SK-N-SH treated with all-trans-retinoic acid at 6 μM for 48 hours (cell line): ENCODE data around the gene NHP2.

Experiments used
- ATAC-seq: fragments of 200-7000 bp; cut with Tn5 transposase; 3 replicates; pipeline ENCODE4 v1.9.1; 2020; ENCODE audit warnings: mild to moderate bottlenecking, moderate library complexity
- ARNTL ChIP-seq: fragments of 450-650 bp; formaldehyde crosslinking; IDR thresholded peaks from 2 replicates; pipeline ENCODE4 v1.5.0; 2020; ENCODE audit warnings: low read depth, mild to moderate bottlenecking, moderate library complexity, borderline replicate concordance
- BACH2 ChIP-seq: fragments of 250-450 bp; sonication (Bioruptor Pico); IDR thresholded peaks from 2 replicates; pipeline ENCODE4 v1.9.0; 2021; ENCODE audit warnings: mild to moderate bottlenecking, borderline replicate concordance
- CREB5 ChIP-seq: fragments of 250-450 bp; sonication (Bioruptor Pico); IDR thresholded peaks from 2 replicates; pipeline ENCODE4 v1.5.1; 2020; ENCODE audit warnings: low read depth, mild to moderate bottlenecking, moderate library complexity
- CSDC2 ChIP-seq: fragments of 250-450 bp; sonication (Bioruptor Pico); IDR thresholded peaks from 2 replicates; pipeline ENCODE4 v1.5.0; 2020; ENCODE audit warnings: mild to moderate bottlenecking, moderate library complexity
- CSRNP3 ChIP-seq: fragments of 250-450 bp; sonication (Bioruptor Pico); IDR thresholded peaks from 2 replicates; pipeline ENCODE4 v1.5.1; 2021; ENCODE audit warnings: mild to moderate bottlenecking, moderate library complexity
- ESRRG ChIP-seq: fragments of 250-450 bp; sonication (Bioruptor Pico); IDR thresholded peaks from 2 replicates; pipeline ENCODE4 v1.6.1; 2021; ENCODE audit warnings: mild to moderate bottlenecking
- GLIS3 ChIP-seq: fragments of 250-450 bp; sonication (Bioruptor Pico); IDR thresholded peaks from 2 replicates; pipeline ENCODE4 v1.5.0; 2020; ENCODE audit warnings: mild to moderate bottlenecking, moderate library complexity
- ISL1 ChIP-seq: fragments of 250-450 bp; sonication (Bioruptor Pico); IDR thresholded peaks from 2 replicates; pipeline ENCODE4 v2.1.2; 2022; ENCODE audit warnings: mild to moderate bottlenecking, moderate library complexity
- OSR1 ChIP-seq: fragments of 250-450 bp; sonication (Bioruptor Pico); IDR thresholded peaks from 2 replicates; pipeline ENCODE4 v1.8.0; 2022; ENCODE audit warnings: moderate library complexity, mild to moderate bottlenecking, inconsistent platforms
- PATZ1 ChIP-seq: fragments of 250-450 bp; sonication (Bioruptor Pico); IDR thresholded peaks from 2 replicates; pipeline ENCODE4 v1.8.0; 2020; ENCODE audit warnings: mild to moderate bottlenecking, moderate library complexity, borderline replicate concordance
- POU6F1 ChIP-seq: fragments of 250-450 bp; sonication (Bioruptor Pico); IDR thresholded peaks from 2 replicates; pipeline ENCODE4 v1.8.0; 2021; ENCODE audit warnings: low read depth, mild to moderate bottlenecking, moderate library complexity, borderline replicate concordance
- PPARA ChIP-seq: fragments of 250-450 bp; sonication (Bioruptor Pico); IDR thresholded peaks from 2 replicates; pipeline ENCODE4 v1.5.0; 2020; ENCODE audit warnings: mild to moderate bottlenecking, borderline replicate concordance
- RARB ChIP-seq: fragments of 250-450 bp; sonication (Bioruptor Pico); IDR thresholded peaks from 2 replicates; pipeline ENCODE4 v1.8.0; 2021; ENCODE audit warnings: mild to moderate bottlenecking, moderate library complexity
- SNAI2 ChIP-seq: fragments of 250-450 bp; sonication (Bioruptor Pico); IDR thresholded peaks from 2 replicates; pipeline ENCODE4 v1.5.0; 2020; ENCODE audit warnings: mild to moderate bottlenecking, moderate library complexity
- TCF4 ChIP-seq: fragments of 250-450 bp; sonication (Bioruptor Pico); IDR thresholded peaks from 2 replicates; pipeline ENCODE4 v1.8.0; 2021; ENCODE audit warnings: mild to moderate bottlenecking, moderate library complexity, borderline replicate concordance
- TOX ChIP-seq: fragments of 250-450 bp; sonication (Bioruptor Pico); IDR thresholded peaks from 2 replicates; pipeline ENCODE4 v1.8.0; 2021; ENCODE audit warnings: mild to moderate bottlenecking, moderate library complexity, borderline replicate concordance
- TSHZ2 ChIP-seq: fragments of 250-450 bp; sonication (Bioruptor Pico); IDR thresholded peaks from 2 replicates; pipeline ENCODE4 v1.5.0; 2020; ENCODE audit warnings: mild to moderate bottlenecking, moderate library complexity
- ZC3H10 ChIP-seq: fragments of 250-450 bp; sonication (Bioruptor Pico); IDR thresholded peaks from 2 replicates; pipeline ENCODE4 v1.5.1; 2021; ENCODE audit warnings: mild to moderate bottlenecking, moderate library complexity
- ZFP3 ChIP-seq: fragments of 250-450 bp; sonication (Bioruptor Pico); IDR thresholded peaks from 2 replicates; pipeline ENCODE4 v1.5.0; 2020; ENCODE audit warnings: mild to moderate bottlenecking, moderate library complexity
- ZFP30 ChIP-seq: fragments of 450-650 bp; formaldehyde crosslinking; IDR thresholded peaks from 2 replicates; pipeline ENCODE4 v1.5.0; 2022; ENCODE audit warnings: mild to moderate bottlenecking, moderate library complexity
- ZNF565 ChIP-seq: fragments of 450-650 bp; formaldehyde crosslinking; conservative IDR thresholded peaks from 2 replicates; pipeline ENCODE4 v1.5.0; 2020; ENCODE audit warnings: low read depth, mild to moderate bottlenecking, moderate library complexity
- ZNF70 ChIP-seq: fragments of 450-650 bp; formaldehyde crosslinking; IDR thresholded peaks from 2 replicates; pipeline ENCODE4 v1.5.0; 2020; ENCODE audit warnings: mild to moderate bottlenecking, moderate library complexity

NHP2 gene

GRCh38 chr5:178115814-178116142 lies 37.9 kb downstream of the NHP2 start:
- no peak for TF ChIP-seq TOX (CRISPR knock-in tag)
- TF ChIP-seq ARNTL (CRISPR knock-in tag): no peak
- TF ChIP-seq CSDC2 (CRISPR knock-in tag): no peak
- TF ChIP-seq ESRRG (CRISPR knock-in tag): no peak
- TF ChIP-seq PATZ1 (CRISPR knock-in tag): no peak
- no peak for TF ChIP-seq RARB
- TF ChIP-seq ZNF70: no peak
- no peak for TF ChIP-seq CSRNP3 (CRISPR knock-in tag)
- TF ChIP-seq ZFP3: no peak
- no peak for TF ChIP-seq SNAI2
- TF ChIP-seq TCF4 (CRISPR knock-in tag): no peak
- TF ChIP-seq ZFP30 (CRISPR knock-in tag): no peak
- no peak for TF ChIP-seq TSHZ2
- no peak for TF ChIP-seq CREB5 (CRISPR knock-in tag)
- TF ChIP-seq ZC3H10 (CRISPR knock-in tag): no peak
- no peak for TF ChIP-seq POU6F1
- no peak for TF ChIP-seq PPARA (CRISPR knock-in tag)
- no peak for TF ChIP-seq OSR1 (CRISPR knock-in tag)
- TF ChIP-seq ZNF565 (CRISPR knock-in tag): no peak
- no peak for TF ChIP-seq ISL1 (CRISPR knock-in tag)
- ATAC-seq: no peak

GRCh38 chr5:178115136-178115813 lies 38.4 kb downstream of the NHP2 start:
- no peak for ATAC-seq
- no peak for TF ChIP-seq BACH2 (CRISPR knock-in tag)
- no peak for TF ChIP-seq OSR1 (CRISPR knock-in tag)
- no peak for TF ChIP-seq PATZ1 (CRISPR knock-in tag)
- TF ChIP-seq ZC3H10 (CRISPR knock-in tag): no peak
- TF ChIP-seq CSDC2 (CRISPR knock-in tag): no peak
- no peak for TF ChIP-seq TCF4 (CRISPR knock-in tag)
- TF ChIP-seq GLIS3 (CRISPR knock-in tag): no peak
- TF ChIP-seq ISL1 (CRISPR knock-in tag): no peak
- no peak for TF ChIP-seq PPARA (CRISPR knock-in tag)
- TF ChIP-seq CREB5 (CRISPR knock-in tag): no peak
- TF ChIP-seq ZFP30 (CRISPR knock-in tag): no peak
- no peak for TF ChIP-seq CSRNP3 (CRISPR knock-in tag)
- TF ChIP-seq TOX (CRISPR knock-in tag): no peak
